ENCODE results near the gene CDKN2D. TPM values are rescaled to one million over a fixed set of nuclear protein-coding genes. Genes with fewer than 3 reads are reported as not detected.

CDKN2D gene
- 41.0 and 44.2 TPM in 2 replicates for total RNA-seq

DNA sequence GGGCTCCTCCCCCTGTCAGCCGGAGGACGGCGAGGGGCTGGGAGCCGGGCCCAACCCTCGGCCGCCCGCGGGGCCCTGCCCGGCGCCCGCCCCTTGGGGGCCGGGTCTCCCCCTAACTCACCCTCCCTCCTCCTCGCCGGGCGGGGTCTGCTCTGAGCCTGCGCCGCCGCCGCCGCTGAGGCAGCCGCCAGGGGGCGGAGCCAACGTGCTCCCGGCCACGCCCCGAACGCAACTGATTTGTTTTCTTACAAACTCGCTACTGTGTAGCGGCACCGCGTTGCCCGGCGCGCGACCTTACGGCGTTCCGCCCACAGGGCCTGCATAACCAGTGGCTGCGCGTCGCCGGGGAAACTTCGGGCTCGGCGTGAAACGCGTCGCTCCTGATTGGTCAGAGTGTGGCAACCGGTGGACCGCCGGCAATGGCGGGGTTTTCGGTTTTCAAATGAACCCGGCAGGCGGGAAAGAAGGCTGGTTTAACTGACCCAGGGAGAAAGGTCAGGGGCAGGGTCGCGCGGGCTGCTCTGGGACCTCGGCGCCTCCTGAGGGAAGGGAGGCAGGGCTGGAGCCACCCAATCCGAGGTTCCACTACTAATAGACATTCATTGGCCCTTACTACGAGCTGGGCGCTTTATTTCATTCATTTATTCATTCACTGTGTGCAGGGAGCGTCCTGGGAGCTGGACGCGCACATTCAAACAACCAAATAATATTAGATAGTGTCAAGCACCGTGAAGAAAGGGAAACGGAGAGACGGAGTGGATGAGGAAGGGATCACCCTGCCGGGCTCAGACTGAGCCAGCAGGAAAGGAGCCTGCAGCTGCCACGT lies at the start of gene CDKN2D:
Gene CDKN2D (minus strand): TSS at position 154 of the 826 bp plus-strand sequence. CDS start 326 bp downstream, outside the sequence.
- H3K4me3 Mint-ChIP-seq = peak within 1 kb of the TSS; percentile 99
- DNase-seq = peak; percentile 100
- peaks cover 47% of the 10 kb centered on the region for H3K4me1 Mint-ChIP-seq
- peaks cover 3% of the 10 kb centered on the region for H3K27me3 Mint-ChIP-seq
- H3K36me3 Mint-ChIP-seq (ENCODE audit: low read depth) = peaks cover 30% of the 10 kb centered on the region
- intact Hi-C loops (cut with micrococcal nuclease) = loop anchor here (1.0 to 10.0 kb wide), 10 partner anchors 26 to 464 kb away; partner anchors contain the start of genes ANGPTL6, ATG4D, CARM1 and CDC37
- H3K9me3 Mint-ChIP-seq = no peaks in the 10 kb centered on the region
- H3K27ac Mint-ChIP-seq = peak within 1 kb of the TSS; percentile 98

DNA sequence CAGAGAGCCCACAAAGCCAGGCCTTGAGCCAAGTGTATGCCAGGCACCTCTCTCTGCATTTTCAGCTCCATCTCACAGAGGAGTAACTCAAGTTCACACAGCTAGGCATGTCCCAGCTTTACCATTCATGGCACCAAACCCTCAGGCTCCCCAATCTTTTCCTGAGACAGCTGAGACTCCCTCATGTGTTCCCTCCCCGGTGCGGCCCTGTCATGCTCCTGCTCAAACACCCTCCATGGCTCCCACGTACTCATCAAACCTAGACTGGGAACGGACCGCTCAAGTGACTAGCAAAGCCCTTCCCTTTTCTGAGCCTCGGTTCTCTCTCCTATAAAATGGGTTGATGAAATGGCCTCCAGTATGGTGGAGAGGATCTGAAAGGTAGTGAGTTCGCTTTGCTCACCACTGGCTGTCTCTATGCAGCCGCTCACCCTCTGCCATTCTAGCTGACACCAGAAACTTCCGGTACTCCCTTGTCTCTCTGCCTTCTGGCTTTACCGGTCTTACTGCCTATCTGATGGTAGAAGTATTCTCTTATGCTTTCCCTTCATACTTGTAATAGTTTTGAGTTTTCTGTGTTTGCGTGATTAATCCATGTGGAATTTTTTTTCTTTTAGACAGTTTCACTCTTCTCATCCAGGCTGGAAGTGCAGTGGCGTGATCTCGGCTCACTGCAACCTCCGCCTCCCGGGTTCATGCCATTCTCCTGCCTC lies 48.8 kb upstream of the CDKN2D start:
- DNase-seq = no peak
- Mint-ChIP-seq H3K27ac (peak overlapping the region; percentile 26), H3K4me3 (no peak overlapping the region), H3K9me3 (no peaks in the 10 kb centered on the region), H3K36me3 (ENCODE audit: low read depth) (peaks cover 24% of the 10 kb centered on the region), H3K27me3 (no peaks in the 10 kb centered on the region), H3K4me1 (peaks cover 19% of the 10 kb centered on the region)
- intact Hi-C loops (cut with micrococcal nuclease) = no loop called here

DNA sequence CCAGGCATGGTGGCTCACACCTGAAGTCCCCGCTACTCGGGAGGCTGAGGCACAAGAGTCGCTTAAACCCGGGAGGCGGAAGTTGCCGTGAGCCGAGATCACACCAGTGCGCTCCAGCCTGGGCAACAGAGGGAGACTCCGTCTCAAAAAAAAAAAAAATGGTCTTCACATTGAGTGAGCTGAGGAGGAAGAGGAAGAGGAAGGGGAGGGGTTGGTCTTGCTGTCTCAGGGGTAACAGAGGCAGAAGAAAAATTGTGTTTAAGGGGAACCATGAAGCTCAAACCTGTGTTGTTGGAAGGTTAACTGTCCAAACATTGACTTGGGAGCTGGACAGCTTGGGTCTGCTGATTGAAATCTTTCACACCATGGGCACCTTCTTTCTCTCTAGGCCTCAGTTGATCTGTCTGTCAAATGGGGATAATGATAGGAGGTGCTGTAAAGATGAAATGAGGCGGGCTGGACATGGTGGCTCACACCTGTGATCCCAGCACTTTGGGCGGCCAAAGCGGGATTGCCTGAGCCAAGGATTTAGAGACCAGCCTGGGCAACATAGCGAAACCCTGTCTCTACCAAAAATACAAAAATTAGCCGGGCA lies 46.7 kb upstream of the CDKN2D start:
- Mint-ChIP-seq H3K9me3 (no peaks in the 10 kb centered on the region), H3K4me3 (no peak overlapping the region), H3K36me3 (ENCODE audit: low read depth) (peaks cover 19% of the 10 kb centered on the region), H3K27me3 (no peaks in the 10 kb centered on the region), H3K27ac (peak overlapping the region; percentile 20), H3K4me1 (peaks cover 6% of the 10 kb centered on the region)
- DNase-seq = no peak
- intact Hi-C loops (cut with micrococcal nuclease) = no loop called here

DNA sequence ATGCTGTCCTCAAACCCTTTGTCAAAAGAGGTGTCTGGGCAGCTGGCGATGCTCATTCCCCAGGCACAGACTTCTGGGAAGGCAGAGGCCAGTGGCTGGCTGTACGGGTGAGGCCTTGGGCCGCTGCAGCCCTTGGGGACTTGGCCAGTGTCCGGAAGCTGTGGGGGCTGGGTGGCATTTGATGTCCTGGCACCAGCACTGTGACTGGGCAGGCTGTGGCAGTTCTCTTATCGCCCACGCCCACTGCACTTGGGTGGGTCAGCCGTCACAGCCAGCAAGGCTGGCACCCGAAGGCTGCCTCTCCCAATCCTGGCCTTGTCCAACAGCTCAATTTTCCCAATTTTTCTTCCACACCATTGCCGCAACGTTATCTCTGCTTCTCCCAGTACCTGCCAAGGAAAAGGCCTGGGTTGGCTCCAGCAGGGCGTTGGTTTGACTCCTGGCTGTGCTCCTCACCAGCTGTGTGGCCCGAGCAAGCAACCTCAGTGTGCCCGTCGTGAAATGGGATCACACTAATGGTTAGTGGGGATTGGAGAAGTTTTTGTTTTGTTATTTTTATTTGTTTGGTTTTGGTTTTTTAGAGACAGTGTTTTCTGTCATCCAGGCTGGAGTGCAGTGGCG lies 43.8 kb upstream of the CDKN2D start:
- no peak for DNase-seq
- H3K4me3 Mint-ChIP-seq = no peak overlapping the region
- no peaks in the 10 kb centered on the region for H3K9me3 Mint-ChIP-seq
- no peaks in the 10 kb centered on the region for H3K27me3 Mint-ChIP-seq
- peaks cover 5% of the 10 kb centered on the region for H3K4me1 Mint-ChIP-seq
- intact Hi-C loops (cut with micrococcal nuclease) = no loop called here
- H3K36me3 Mint-ChIP-seq (ENCODE audit: low read depth) = peaks cover 17% of the 10 kb centered on the region
- no peak overlapping the region for H3K27ac Mint-ChIP-seq

DNA sequence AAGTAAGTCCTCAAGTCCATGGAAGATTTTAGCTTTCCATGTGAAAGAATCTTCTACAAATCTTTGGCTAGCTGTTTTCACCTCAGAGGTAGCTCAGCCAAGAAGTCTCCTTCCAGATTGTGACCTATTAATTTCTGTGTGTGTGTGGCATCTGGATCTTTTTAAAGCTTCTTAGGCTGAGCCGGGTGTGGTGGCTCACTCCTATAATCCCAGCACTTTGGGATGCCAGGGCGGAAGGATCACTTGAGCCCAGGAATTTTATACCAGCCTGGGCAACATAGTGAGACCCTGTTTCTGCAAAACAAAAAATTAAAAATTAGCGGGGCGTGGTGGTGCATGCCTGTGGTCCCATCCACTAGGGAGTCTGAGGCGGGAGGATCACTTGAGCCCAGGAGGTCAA lies 43.1 kb upstream of the CDKN2D start:
- intact Hi-C loops (cut with micrococcal nuclease) = no loop called here
- Mint-ChIP-seq H3K27ac (no peak overlapping the region), H3K4me1 (peaks cover 3% of the 10 kb centered on the region), H3K9me3 (no peaks in the 10 kb centered on the region), H3K27me3 (no peaks in the 10 kb centered on the region), H3K4me3 (no peak overlapping the region), H3K36me3 (ENCODE audit: low read depth) (peaks cover 16% of the 10 kb centered on the region)
- no peak for DNase-seq

DNA sequence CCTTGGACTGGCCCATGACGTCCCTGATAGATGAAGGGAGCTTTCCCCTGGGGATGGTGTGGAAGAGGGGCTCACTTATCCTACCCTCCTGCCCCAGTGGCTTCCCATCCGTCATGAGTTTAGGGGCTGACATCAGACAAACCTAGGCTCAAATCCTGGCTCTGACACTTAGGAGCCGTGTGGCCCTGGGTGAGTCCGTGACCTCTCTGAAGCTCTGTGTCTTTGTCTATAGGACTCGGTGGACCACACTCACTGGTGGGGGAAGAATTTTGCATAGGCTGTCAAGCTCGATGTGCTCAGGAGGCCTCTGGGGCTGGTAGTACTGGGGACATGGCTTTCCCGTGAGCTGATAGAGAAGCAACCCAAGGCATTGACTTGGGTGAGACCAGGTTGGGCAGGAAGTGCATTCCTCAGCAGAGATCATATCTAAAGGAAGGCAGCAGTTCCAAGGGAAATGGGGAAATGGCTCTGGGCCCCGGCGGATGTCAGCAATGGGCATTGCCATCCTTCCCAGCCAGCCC lies 35.7 kb upstream of the CDKN2D start:
- intact Hi-C loops (cut with micrococcal nuclease) = no loop called here
- Mint-ChIP-seq H3K27me3 (peaks cover 8% of the 10 kb centered on the region), H3K9me3 (no peaks in the 10 kb centered on the region), H3K4me3 (peak overlapping the region; percentile 99), H3K4me1 (peaks cover 19% of the 10 kb centered on the region), H3K27ac (peak overlapping the region; percentile 100), H3K36me3 (ENCODE audit: low read depth) (peaks cover 8% of the 10 kb centered on the region)
- DNase-seq = peak; percentile 73

DNA sequence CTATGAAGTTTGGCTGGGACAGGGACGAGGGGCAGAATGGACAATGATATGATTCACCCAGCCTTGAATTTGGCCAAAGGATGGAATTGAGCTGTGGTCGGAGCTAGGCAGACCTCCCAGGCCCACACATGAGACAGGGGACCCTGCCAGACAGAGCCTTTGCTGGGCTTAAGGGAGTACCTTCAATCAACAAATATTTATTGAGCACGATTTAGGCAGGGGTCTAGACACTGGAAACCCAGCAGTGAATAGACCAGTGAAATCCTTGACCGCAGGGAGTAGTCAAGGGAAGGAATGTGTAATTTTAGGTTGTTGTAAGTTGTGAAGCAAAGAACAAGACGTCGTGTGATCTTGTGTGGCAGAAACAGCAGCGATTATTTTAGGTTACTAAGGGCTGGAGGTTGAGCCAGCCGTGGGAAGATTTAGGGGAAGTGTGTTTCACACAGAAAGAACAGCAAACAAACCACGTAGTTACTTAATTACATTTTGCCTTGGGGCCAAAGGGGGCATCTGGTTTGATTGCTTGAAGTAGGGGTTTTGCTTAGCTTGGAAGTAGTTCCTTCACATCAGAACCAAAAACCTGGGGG lies 35.2 kb upstream of the CDKN2D start:
- DNase-seq = peak; percentile 81
- peaks cover 8% of the 10 kb centered on the region for H3K36me3 Mint-ChIP-seq (ENCODE audit: low read depth)
- peaks cover 9% of the 10 kb centered on the region for H3K27me3 Mint-ChIP-seq
- H3K4me3 Mint-ChIP-seq = peak overlapping the region; percentile 99
- intact Hi-C loops (cut with micrococcal nuclease) = loop anchor here (1.0 kb wide), 1 partner anchor 9 kb away; no protein-coding TSS in a partner anchor
- peak overlapping the region; percentile 100 for H3K27ac Mint-ChIP-seq
- H3K9me3 Mint-ChIP-seq = no peaks in the 10 kb centered on the region
- peaks cover 19% of the 10 kb centered on the region for H3K4me1 Mint-ChIP-seq

DNA sequence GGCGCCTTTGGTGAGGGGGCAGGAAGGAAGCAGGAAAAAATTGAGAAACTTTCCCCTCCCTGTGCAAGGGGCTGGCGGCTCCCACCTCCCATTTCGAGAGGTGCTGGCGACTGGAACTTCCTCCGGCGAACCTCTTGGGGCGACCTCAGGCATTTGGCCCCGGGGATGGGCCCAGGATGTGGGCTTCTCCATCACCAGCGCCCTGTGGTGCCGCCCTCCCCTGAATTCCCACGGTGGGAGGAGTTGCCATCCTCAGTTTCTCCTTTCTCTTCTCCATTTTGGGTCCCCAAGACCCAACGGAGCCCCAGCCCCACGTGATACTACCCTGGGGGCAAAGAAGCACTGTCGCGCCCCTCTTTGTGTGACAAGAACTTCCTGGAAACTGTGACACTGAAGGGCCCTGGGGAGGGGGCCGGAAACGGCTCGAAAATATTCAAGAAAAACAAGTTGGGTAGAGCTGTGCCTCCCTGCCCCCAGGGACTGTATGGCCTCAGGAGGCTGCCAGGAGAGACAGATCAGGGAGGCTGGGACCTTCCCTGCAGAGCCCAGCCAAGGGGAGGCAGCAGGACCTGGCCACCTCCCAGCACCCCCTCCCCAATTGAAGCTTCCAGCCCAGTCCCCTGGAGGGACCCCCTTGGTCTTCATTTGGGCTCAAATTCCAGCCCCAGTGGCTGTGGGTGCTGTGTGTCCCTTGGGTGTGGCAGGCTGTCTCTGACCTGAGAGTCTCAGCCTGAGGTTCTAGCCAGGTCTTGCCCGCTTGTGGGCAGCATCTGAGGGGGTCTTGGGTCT lies 34.5 kb upstream of the CDKN2D start:
- Mint-ChIP-seq H3K27me3 (peaks cover 9% of the 10 kb centered on the region), H3K27ac (peak overlapping the region; percentile 100), H3K4me3 (peak overlapping the region; percentile 99), H3K9me3 (no peaks in the 10 kb centered on the region), H3K4me1 (peaks cover 19% of the 10 kb centered on the region), H3K36me3 (ENCODE audit: low read depth) (peaks cover 8% of the 10 kb centered on the region)
- DNase-seq = peak; percentile 94
- intact Hi-C loops (cut with micrococcal nuclease) = loop anchor here (1.0 kb wide), 1 partner anchor 8 kb away; no protein-coding TSS in a partner anchor

DNA sequence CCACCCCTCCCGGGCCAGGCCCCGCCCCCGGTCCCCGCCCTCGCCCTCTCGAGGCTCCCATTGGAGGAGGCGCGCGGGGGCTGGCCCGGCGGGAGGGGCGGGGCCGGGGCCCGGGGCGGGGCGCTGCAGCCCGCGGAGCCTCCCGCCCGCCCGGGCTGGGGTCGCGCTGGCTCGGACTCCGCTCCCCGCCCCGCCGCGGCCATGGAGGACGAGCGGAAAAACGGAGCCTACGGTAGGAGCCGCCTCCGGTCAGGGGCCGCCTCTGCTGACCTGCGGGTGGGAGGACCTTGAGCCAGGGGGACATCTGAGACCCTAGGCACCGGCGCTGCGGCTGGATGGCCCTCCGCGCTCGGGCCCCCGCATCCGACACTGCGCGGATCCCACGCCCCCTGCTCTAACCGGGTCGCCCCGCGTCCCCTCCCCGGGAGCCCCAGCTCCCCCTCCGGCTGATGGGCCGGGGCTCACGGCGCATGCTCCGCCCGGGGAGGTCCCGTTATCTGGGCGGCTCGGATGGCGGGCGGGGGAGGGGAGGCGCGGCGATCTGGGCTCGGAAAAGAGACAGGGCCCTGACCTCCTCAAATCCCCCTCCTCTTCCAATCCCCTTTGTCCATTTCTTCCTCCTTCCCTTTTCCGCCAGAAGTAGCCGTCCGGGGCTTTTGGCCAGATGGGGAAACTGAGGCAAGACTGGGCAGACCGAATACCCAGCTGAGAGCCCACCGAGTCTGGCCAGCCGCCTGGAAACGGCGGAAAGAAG lies 33.7 kb upstream of the CDKN2D start:
- Mint-ChIP-seq H3K27me3 (peaks cover 12% of the 10 kb centered on the region), H3K36me3 (ENCODE audit: low read depth) (peaks cover 8% of the 10 kb centered on the region), H3K4me3 (peak overlapping the region; percentile 99), H3K27ac (peak overlapping the region; percentile 100), H3K9me3 (no peaks in the 10 kb centered on the region), H3K4me1 (peaks cover 19% of the 10 kb centered on the region)
- intact Hi-C loops (cut with micrococcal nuclease) = loop anchor here (1.0 kb wide), 3 partner anchors 7 to 52 kb away; partner anchors contain the start of genes ILF3 and KRI1
- DNase-seq = peak; percentile 95

DNA sequence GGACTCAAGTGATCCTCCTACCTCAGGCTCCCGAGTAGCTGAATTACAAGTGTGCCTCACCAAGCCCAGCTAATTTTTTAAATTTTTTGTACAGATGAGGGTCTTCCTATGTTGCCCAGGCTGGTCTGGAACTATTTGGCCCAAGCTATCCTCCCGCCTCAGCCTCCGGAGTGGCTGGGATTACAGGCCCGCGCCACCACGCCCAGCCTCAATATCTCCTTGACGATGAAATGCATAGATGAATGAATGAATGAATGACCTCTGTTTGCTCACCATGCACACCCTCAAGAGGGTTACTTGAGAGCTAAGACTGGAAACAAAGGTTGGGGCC lies 33.2 kb upstream of the CDKN2D start:
- Mint-ChIP-seq H3K36me3 (ENCODE audit: low read depth) (peaks cover 8% of the 10 kb centered on the region), H3K9me3 (no peaks in the 10 kb centered on the region), H3K27ac (peak overlapping the region; percentile 80), H3K4me1 (peaks cover 20% of the 10 kb centered on the region), H3K27me3 (peaks cover 12% of the 10 kb centered on the region), H3K4me3 (peak overlapping the region; percentile 74)
- no peak for DNase-seq
- intact Hi-C loops (cut with micrococcal nuclease) = loop anchor here (1.0 kb wide), 2 partner anchors 36 to 52 kb away; partner anchors contain the start of genes ILF3 and KRI1

DNA sequence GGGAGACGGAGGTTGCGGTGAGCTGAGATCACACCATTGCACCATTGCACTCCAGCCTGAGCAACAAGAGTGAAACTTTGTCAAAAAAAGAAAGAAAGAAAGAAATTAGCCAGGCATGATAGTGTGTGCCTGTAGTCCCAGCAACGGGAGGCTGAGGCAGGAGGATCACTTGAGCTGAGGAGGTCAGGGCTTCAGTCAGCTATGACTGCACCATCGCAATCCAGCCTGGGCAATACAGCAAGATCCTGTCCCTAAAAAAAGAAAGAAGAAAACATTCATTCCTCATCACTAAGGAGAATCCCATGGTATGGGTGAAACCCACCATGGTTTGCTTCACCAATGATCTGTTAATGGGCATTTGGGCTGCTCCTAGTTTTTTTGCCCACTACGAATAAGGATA lies 31.4 kb upstream of the CDKN2D start:
- intact Hi-C loops (cut with micrococcal nuclease) = no loop called here
- peak overlapping the region; percentile 23 for H3K4me3 Mint-ChIP-seq
- peaks cover 8% of the 10 kb centered on the region for H3K36me3 Mint-ChIP-seq (ENCODE audit: low read depth)
- peaks cover 12% of the 10 kb centered on the region for H3K27me3 Mint-ChIP-seq
- peaks cover 32% of the 10 kb centered on the region for H3K4me1 Mint-ChIP-seq
- no peak for DNase-seq
- H3K9me3 Mint-ChIP-seq = no peaks in the 10 kb centered on the region
- H3K27ac Mint-ChIP-seq = no peak overlapping the region
